Loucy (cell line): ENCODE results near the gene MTURN.
"Not testable (repeated sequence)": the region's sequence is repeated elsewhere in the genome, so short reads cannot be mapped to it uniquely, and the experiment has no call there.

Source experiments
- H2AFZ ChIP-seq: fragments of 200-600 bp; sonication (generic); 2 replicates; pipeline ENCODE4 v1.6.0; 2016; ENCODE audit warnings: antibody characterized with exemption, mild to moderate bottlenecking, low read length, moderate library complexity
- H3F3A ChIP-seq: fragments of 200-600 bp; 2 replicates; pipeline ENCODE4 v1.6.0; 2016; ENCODE audit warnings: antibody characterized with exemption, low read depth, mild to moderate bottlenecking
- H3K27me3 ChIP-seq: fragments of 200-600 bp; sonication (generic); 2 replicates; pipeline ENCODE4 v1.6.1; 2014; ENCODE audit warnings: low read length, mild to moderate bottlenecking; ENCODE audit not compliant: insufficient read depth, poor library complexity, severe bottlenecking
- H3K36me3 ChIP-seq: fragments of 200-600 bp; sonication (generic); 2 replicates; pipeline ENCODE4 v1.6.1; 2016; ENCODE audit warnings: low read length; ENCODE audit not compliant: insufficient read depth
- H3K4me1 ChIP-seq: fragments of 200-600 bp; sonication (generic); 2 replicates; pipeline ENCODE4 v1.5.1; 2014; ENCODE audit warnings: low read length, mild to moderate bottlenecking; ENCODE audit not compliant: insufficient read depth, poor library complexity, severe bottlenecking
- H3K4me2 ChIP-seq: fragments of 200-600 bp; sonication (generic); 2 replicates; pipeline ENCODE4 v1.6.0; 2014; ENCODE audit warnings: antibody characterized with exemption, low read length, low read depth, mild to moderate bottlenecking; ENCODE audit not compliant: poor library complexity, severe bottlenecking
- H3K4me3 ChIP-seq: fragments of 200-600 bp; sonication (generic); 2 replicates; pipeline ENCODE4 v1.5.1; 2014; ENCODE audit warnings: low read length, mild to moderate bottlenecking, mixed read lengths; ENCODE audit not compliant: poor library complexity, severe bottlenecking
- H3K79me2 ChIP-seq: fragments of 200-600 bp; sonication (generic); 2 replicates; pipeline ENCODE4 v1.6.1; 2014; ENCODE audit warnings: low read length; ENCODE audit not compliant: insufficient read depth
- H3K9ac ChIP-seq: fragments of 200-600 bp; sonication (generic); 2 replicates; pipeline ENCODE4 v1.6.0; 2014; ENCODE audit warnings: mild to moderate bottlenecking, low read depth, low read length, moderate library complexity; ENCODE audit not compliant: poor library complexity, severe bottlenecking
- H3K9me2 ChIP-seq: fragments of 200-600 bp; sonication (generic); replicated peaks from 2 replicates; pipeline ENCODE4 v1.6.1; 2016; ENCODE audit warnings: low read depth, low read length, mixed read lengths
- H3K9me3 ChIP-seq: fragments of 200-600 bp; sonication (generic); 2 replicates; pipeline ENCODE4 v1.6.1; 2014; ENCODE audit warnings: mild to moderate bottlenecking, antibody characterized with exemption, low read length, low read depth; ENCODE audit not compliant: insufficient read depth
- H4K20me1 ChIP-seq: fragments of 200-600 bp; sonication (generic); 2 replicates; pipeline ENCODE4 v1.6.0; 2014; ENCODE audit warnings: antibody characterized with exemption, low read length, mild to moderate bottlenecking; ENCODE audit not compliant: insufficient read depth, poor library complexity, severe bottlenecking
- EZH2phosphoT487 ChIP-seq: fragments of 200-600 bp; IDR thresholded peaks from 2 replicates; pipeline ENCODE4 v1.6.1; 2018; ENCODE audit warnings: antibody characterized with exemption, mild to moderate bottlenecking, moderate library complexity, borderline replicate concordance
- TF ChIP-seq, protein P1 (sequence below): fragments of 200-600 bp; sonication (generic); conservative IDR thresholded peaks from 2 replicates; pipeline ENCODE4 v1.5.1; 2014; ENCODE audit warnings: mild to moderate bottlenecking, antibody characterized with exemption, low read length

The MTURN gene

DNA sequence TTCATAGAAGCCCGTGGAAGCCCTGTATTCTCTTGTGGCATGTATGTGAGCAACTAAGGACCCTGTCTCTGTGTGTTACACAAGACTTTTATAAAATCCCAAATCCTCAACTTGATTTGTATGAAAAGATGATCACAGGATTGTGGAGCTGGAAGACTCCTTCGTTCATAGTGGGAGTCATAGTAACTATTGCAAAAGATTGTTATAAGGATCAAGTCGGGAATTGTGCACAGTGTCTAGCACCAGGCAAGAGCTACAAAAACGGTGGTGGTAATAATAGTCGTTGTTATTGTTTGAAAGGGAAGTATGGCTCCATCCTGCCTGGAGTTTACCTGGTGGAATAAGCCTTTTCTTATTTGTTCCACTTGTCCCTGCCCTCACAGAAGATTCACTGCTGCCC, 42.8 kb upstream of the MTURN start:
- no peaks in the 10 kb centered on the region for H3K4me1 ChIP-seq
- H3K27me3 ChIP-seq, result no peaks in the 10 kb centered on the region
- TF ChIP-seq EZH2phosphoT487, result no peak
- TF ChIP-seq, protein P1, sequence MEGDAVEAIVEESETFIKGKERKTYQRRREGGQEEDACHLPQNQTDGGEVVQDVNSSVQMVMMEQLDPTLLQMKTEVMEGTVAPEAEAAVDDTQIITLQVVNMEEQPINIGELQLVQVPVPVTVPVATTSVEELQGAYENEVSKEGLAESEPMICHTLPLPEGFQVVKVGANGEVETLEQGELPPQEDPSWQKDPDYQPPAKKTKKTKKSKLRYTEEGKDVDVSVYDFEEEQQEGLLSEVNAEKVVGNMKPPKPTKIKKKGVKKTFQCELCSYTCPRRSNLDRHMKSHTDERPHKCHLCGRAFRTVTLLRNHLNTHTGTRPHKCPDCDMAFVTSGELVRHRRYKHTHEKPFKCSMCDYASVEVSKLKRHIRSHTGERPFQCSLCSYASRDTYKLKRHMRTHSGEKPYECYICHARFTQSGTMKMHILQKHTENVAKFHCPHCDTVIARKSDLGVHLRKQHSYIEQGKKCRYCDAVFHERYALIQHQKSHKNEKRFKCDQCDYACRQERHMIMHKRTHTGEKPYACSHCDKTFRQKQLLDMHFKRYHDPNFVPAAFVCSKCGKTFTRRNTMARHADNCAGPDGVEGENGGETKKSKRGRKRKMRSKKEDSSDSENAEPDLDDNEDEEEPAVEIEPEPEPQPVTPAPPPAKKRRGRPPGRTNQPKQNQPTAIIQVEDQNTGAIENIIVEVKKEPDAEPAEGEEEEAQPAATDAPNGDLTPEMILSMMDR, result no peak
- no peaks in the 10 kb centered on the region for H3K79me2 ChIP-seq
- H2AFZ ChIP-seq, result no peak overlapping the region
- H3K9ac ChIP-seq, result no peak overlapping the region
- H3K9me2 ChIP-seq, result no peaks in the 10 kb centered on the region
- no peaks in the 10 kb centered on the region for H3F3A ChIP-seq
- no peak overlapping the region for H3K4me2 ChIP-seq
- no peak overlapping the region for H3K4me3 ChIP-seq
- no peaks in the 10 kb centered on the region for H3K36me3 ChIP-seq
- H3K9me3 ChIP-seq, result no peaks in the 10 kb centered on the region
- no peaks in the 10 kb centered on the region for H4K20me1 ChIP-seq

DNA sequence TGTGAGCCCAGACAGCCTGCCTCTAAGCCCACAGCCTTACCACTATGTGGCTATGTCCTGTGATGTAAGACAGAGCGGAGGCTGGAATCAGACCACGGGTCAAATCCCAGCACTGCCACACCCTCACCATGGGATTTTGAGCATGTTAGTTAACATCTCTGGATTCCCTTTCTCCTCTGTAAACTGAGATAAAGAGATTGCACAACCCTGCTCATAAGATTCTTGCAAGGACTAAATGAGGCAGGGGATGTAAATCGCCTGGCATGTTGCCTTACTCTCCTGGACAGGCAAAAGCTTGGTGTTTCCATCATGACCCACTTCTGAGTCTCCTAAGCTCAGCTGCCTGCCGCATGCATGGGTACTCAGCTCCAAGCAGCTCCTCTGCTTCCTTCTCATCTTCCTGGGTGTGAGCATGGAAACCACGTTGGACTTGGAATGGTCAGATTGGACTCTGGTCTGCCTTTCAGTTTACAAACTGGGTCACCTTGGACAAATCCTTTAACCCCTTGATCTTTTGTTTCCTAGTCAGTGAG, 41.3 kb upstream of the MTURN start:
- Histone ChIP-seq H4K20me1 (no peaks in the 10 kb centered on the region), H3K9ac (no peak overlapping the region), H3K27me3 (no peaks in the 10 kb centered on the region), H3F3A (no peaks in the 10 kb centered on the region), H3K4me1 (no peaks in the 10 kb centered on the region), H3K4me2 (no peak overlapping the region), H3K36me3 (no peaks in the 10 kb centered on the region), H3K4me3 (no peak overlapping the region), H2AFZ (no peak overlapping the region), H3K79me2 (no peaks in the 10 kb centered on the region), H3K9me3 (no peaks in the 10 kb centered on the region), H3K9me2 (no peaks in the 10 kb centered on the region)
- TF ChIP-seq EZH2phosphoT487, result no peak
- TF ChIP-seq, protein P1, result no peak

- not testable (repeated sequence) for H3F3A ChIP-seq, H3K4me3 ChIP-seq, H3K9ac ChIP-seq, H3K4me1 ChIP-seq, H3K79me2 ChIP-seq, H3K36me3 ChIP-seq, H3K4me2 ChIP-seq, H3K27me3 ChIP-seq, H4K20me1 ChIP-seq, H3K9me3 ChIP-seq, H3K9me2 ChIP-seq, H2AFZ ChIP-seq
Measured at GRCh38 chr7:30098599-30098998, 36.2 kb upstream of the MTURN start.

GRCh38 chr7:30102281-30102680, 32.5 kb upstream of the MTURN start:
- H3K27me3 ChIP-seq, result no peaks in the 10 kb centered on the region
- H3K36me3 ChIP-seq, result 0 out of 2 replicates have a peak, but pooled peaks cover 5% of the 10 kb centered on the region
- no peaks in the 10 kb centered on the region for H3K9me2 ChIP-seq
- no peak overlapping the region for H2AFZ ChIP-seq
- H3K4me3 ChIP-seq, result no peak overlapping the region
- H3K79me2 ChIP-seq, result no peaks in the 10 kb centered on the region
- no peak overlapping the region for H3K9ac ChIP-seq
- H3K4me1 ChIP-seq, result no peaks in the 10 kb centered on the region
- H3F3A ChIP-seq, result no peaks in the 10 kb centered on the region
- no peaks in the 10 kb centered on the region for H4K20me1 ChIP-seq
- peaks cover 2% of the 10 kb centered on the region; the same call in 1 of the 2 replicates for H3K9me3 ChIP-seq
- no peak for TF ChIP-seq EZH2phosphoT487
- TF ChIP-seq, protein P1, result no peak
- no peak overlapping the region for H3K4me2 ChIP-seq
